ENCODE measurements around the gene PTHLH.

PTHLH gene

DNA sequence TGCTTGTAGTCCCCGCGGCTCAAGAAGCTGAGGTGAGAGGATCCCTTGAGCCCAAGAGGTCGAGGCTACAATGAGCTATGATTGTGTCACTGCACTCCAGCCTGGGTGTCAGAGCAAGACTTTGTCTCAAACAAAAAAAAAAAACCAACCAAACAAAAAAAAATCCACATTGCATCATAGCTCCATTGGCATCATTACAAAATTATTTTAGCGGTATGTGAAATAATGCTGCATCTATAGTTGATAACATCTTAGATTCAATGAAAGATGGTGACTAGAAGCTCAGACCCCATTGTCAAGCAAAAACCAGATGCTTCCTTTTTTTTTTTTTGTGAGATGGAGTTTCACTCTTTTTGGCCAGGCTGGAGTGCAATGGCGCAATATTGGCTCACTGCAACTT is 14.8 kb upstream of the PTHLH start:
- DNase-seq = no peak
- no peak for TF ChIP-seq GATA1 (IDR thresholded peaks at IDR 0.05; ENCODE audit: low read depth, low read length)
- no peak for TF ChIP-seq POLR2A (IDR thresholded peaks at IDR 0.05; ENCODE audit: low read length)

GRCh38 chr12:27984275-27984674 is 11.7 kb upstream of the PTHLH start:
- no peak for TF ChIP-seq GATA1 (IDR thresholded peaks at IDR 0.05; ENCODE audit: low read depth, low read length)

DNA sequence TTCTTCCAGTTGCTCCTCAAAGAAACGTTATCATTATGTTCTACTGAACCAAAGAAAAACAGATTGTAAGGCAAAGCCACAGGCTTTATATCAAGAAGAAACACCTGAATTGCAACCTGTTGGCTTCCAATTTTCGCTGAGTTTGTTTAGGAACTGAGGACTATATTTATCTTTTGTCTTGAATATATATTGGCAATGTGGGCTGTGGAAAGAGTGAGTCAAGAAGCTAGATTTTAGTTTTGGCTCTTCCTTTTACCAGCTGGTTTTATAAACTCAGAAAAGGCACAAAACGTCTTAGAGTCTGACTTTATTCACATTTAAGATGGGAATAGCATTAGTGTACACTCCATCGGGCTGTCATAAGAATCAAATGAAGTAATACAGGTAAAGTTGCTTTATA is 10.4 kb upstream of the PTHLH start:
- DNase-seq = no peak
- TF ChIP-seq GATA1 (IDR thresholded peaks at IDR 0.05; ENCODE audit: low read depth, low read length) = no peak
- no peak for TF ChIP-seq POLR2A (IDR thresholded peaks at IDR 0.05; ENCODE audit: low read length)

More at GRCh38 chr12:27984275-27984674, 11.7 kb upstream of the PTHLH start:
- peak in 1 of 2 experiments; percentile 5 for DNase-seq

- peak in 1 of 2 experiments; percentile 2 for DNase-seq
- TF ChIP-seq POLR2A (IDR thresholded peaks at IDR 0.05; ENCODE audit: low read length) (no peak), GATA1 (IDR thresholded peaks at IDR 0.05; ENCODE audit: low read depth, low read length) (no peak)
Observed at GRCh38 chr12:27982385-27982784, 9.9 kb upstream of the PTHLH start.

GRCh38 chr12:27981874-27982273 is 9.3 kb upstream of the PTHLH start:
- no peak for DNase-seq
- no peak for TF ChIP-seq POLR2A (IDR thresholded peaks at IDR 0.05; ENCODE audit: low read length)
- TF ChIP-seq GATA1 (IDR thresholded peaks at IDR 0.05; ENCODE audit: low read depth, low read length) = no peak

GRCh38 chr12:27979145-27979544 is 6.6 kb upstream of the PTHLH start:
- DNase-seq = no peak
- no peak for TF ChIP-seq GATA1 (IDR thresholded peaks at IDR 0.05; ENCODE audit: low read depth, low read length)
- no peak for TF ChIP-seq POLR2A (IDR thresholded peaks at IDR 0.05; ENCODE audit: low read length)

- TF ChIP-seq GATA1 (IDR thresholded peaks at IDR 0.05; ENCODE audit: low read depth, low read length) (no peak), POLR2A (IDR thresholded peaks at IDR 0.05; ENCODE audit: low read length) (no peak)
- peak; percentile 15 to 22 for DNase-seq
Observed at GRCh38 chr12:27975222-27976136, 2.9 kb upstream of the PTHLH start.

GRCh38 chr12:27974735-27975221 is 2.2 kb upstream of the PTHLH start:
- TF ChIP-seq POLR2A (IDR thresholded peaks at IDR 0.05; ENCODE audit: low read length) (no peak), GATA1 (IDR thresholded peaks at IDR 0.05; ENCODE audit: low read depth, low read length) (no peak)
- DNase-seq = no peak

DNA sequence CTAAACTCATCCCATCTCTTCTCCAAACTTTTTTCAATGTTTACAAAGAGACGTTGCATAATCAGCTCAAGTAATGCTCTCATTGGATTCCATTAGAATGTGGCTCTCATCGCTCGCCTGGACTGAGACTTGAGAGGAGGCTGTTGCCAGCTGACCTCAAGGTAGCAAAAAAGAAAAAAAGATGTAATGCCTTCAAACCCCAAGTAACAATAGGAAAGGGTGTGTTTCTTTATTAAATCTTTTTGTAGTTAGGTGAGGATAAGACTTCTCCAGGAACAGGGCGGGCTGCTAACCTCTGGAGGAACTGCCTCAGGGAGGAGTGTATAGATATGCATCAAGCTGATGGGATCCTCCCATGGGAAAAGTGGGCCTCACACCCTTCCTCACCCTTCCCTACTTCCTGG is 956 bp upstream of the PTHLH start:
- TF ChIP-seq GATA1 (IDR thresholded peaks at IDR 0.05; ENCODE audit: low read depth, low read length) = no peak
- no peak for TF ChIP-seq POLR2A (IDR thresholded peaks at IDR 0.05; ENCODE audit: low read length)
- DNase-seq = no peak

GRCh38 chr12:27971606-27972005 is 927 bp downstream of the PTHLH start:
- no peak for DNase-seq
- no peak for TF ChIP-seq GATA1 (IDR thresholded peaks at IDR 0.05; ENCODE audit: low read depth, low read length)
- no peak for TF ChIP-seq POLR2A (IDR thresholded peaks at IDR 0.05; ENCODE audit: low read length)

DNA sequence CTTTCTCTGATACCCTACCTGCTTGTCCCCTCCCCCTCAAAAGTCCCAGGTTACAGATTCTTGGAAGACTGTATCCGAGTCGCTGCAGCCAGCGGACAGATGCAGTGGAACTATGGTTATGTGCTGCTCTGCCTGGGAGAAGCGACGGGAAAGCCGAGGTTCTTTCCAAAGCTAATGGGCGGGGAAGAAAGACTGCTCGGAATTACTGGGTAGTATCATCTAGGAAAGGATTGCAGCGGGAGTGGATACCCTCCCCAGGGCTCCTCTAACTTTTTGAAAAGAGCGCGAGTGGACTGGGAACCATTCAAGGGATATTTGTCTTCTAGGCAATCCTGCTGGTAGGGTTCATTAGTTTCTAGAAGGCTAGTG is 1.4 kb downstream of the PTHLH start:
- TF ChIP-seq POLR2A (IDR thresholded peaks at IDR 0.05; ENCODE audit: low read length) (no peak), GATA1 (IDR thresholded peaks at IDR 0.05; ENCODE audit: low read depth, low read length) (no peak)
- no peak for DNase-seq

- TF ChIP-seq GATA1 (IDR thresholded peaks at IDR 0.05; ENCODE audit: low read depth, low read length) (no peak), POLR2A (IDR thresholded peaks at IDR 0.05; ENCODE audit: low read length) (no peak)
- peak; percentile 20 to 28 for DNase-seq
Observed at GRCh38 chr12:27970401-27971120, 2.0 kb downstream of the PTHLH start.

GRCh38 chr12:27969624-27970400 is 2.7 kb downstream of the PTHLH start:
- TF ChIP-seq GATA1 (IDR thresholded peaks at IDR 0.05; ENCODE audit: low read depth, low read length) (no peak), POLR2A (IDR thresholded peaks at IDR 0.05; ENCODE audit: low read length) (no peak)
- peak; percentile 55 to 60 for DNase-seq

Data from erythroblast (primary cell).